Mesendoderm (in vitro differentiated cells): ENCODE measurements around the gene TRMT61A.

ENCODE experiments used
- DNase-seq: peaks from one replicate; pipeline ENCODE4 v3.0.0; 2013
- H2AK5ac ChIP-seq: 2 replicates; pipeline ENCODE4 v1.6.1; 2013; ENCODE audit warnings: low read length, inconsistent platforms
- H2BK120ac ChIP-seq: 2 replicates; pipeline ENCODE4 v1.6.1; 2013; ENCODE audit warnings: low read depth, mild to moderate bottlenecking, low read length, moderate library complexity, mixed read lengths
- H2BK15ac ChIP-seq: replicated peaks from 2 replicates; pipeline ENCODE4 v1.6.1; 2013; ENCODE audit warnings: low read depth, mild to moderate bottlenecking, moderate library complexity
- H2BK5ac ChIP-seq: 2 replicates; pipeline ENCODE4 v1.6.1; 2013; ENCODE audit warnings: low read length, inconsistent platforms
- H3K18ac ChIP-seq: 2 replicates; pipeline ENCODE4 v1.6.1; 2013; ENCODE audit warnings: mild to moderate bottlenecking, low read length, mixed read lengths
- H3K23ac ChIP-seq: one replicate; pipeline ENCODE4 v1.6.1; 2013; ENCODE audit warnings: low read length
- H3K27ac ChIP-seq: 2 replicates; pipeline ENCODE4 v1.5.1; 2013; ENCODE audit warnings: low read depth, mild to moderate bottlenecking, inconsistent platforms, low read length, moderate library complexity
- H3K27me3 ChIP-seq: 2 replicates; pipeline ENCODE4 v1.6.1; 2013; ENCODE audit warnings: low read length, control low read depth, mild to moderate bottlenecking, inconsistent platforms; ENCODE audit not compliant: insufficient read depth, poor library complexity
- H3K36me3 ChIP-seq: 2 replicates; pipeline ENCODE4 v1.6.1; 2013; ENCODE audit warnings: low read length, inconsistent platforms; ENCODE audit not compliant: control insufficient read depth, insufficient read depth
- H3K4ac ChIP-seq: one replicate; pipeline ENCODE4 v1.6.1; 2013; ENCODE audit warnings: low read depth, mild to moderate bottlenecking, low read length, moderate library complexity
- H3K4me1 ChIP-seq: 2 replicates; pipeline ENCODE4 v1.6.1; 2013; ENCODE audit warnings: low read depth, low read length, inconsistent platforms; ENCODE audit not compliant: control insufficient read depth
- H3K4me2 ChIP-seq: 2 replicates; pipeline ENCODE4 v1.6.1; 2013; ENCODE audit warnings: low read length
- H3K4me3 ChIP-seq: 2 replicates; pipeline ENCODE4 v1.5.1; 2013; ENCODE audit warnings: mild to moderate bottlenecking, low read length
- H3K56ac ChIP-seq: one replicate; pipeline ENCODE4 v1.6.1; 2013; ENCODE audit warnings: low read length
- H3K79me1 ChIP-seq: 2 replicates; pipeline ENCODE4 v1.6.1; 2013; ENCODE audit warnings: low read length, inconsistent platforms
- H3K79me2 ChIP-seq: 2 replicates; pipeline ENCODE4 v1.6.1; 2013; ENCODE audit warnings: mild to moderate bottlenecking, low read length; ENCODE audit not compliant: control insufficient read depth, insufficient read depth
- H3K9ac ChIP-seq: 2 replicates; pipeline ENCODE4 v1.6.1; 2013; ENCODE audit warnings: low read length, inconsistent platforms
- H4K5ac ChIP-seq: one replicate; pipeline ENCODE4 v1.6.1; 2013; ENCODE audit warnings: low read length
- H4K8ac ChIP-seq: one replicate; pipeline ENCODE4 v1.6.1; 2013; ENCODE audit warnings: low read depth, mild to moderate bottlenecking, control low read depth, low read length, moderate library complexity
- WGBS: extraction: QIAGEN DNeasy Blood & Tissue Kit; methylation state at CpG from one replicate; pipeline ENCODE4 v1.1.7; 2013; ENCODE audit warnings: low lambda C conversion rate, missing lambda C conversion rate; ENCODE audit not compliant: insufficient coverage; ENCODE audit errors: extremely low coverage; 5-methylcytosine and 5-hydroxymethylcytosine counted together

The TRMT61A gene

GRCh38 chr14:103562429-103563225 is 33.6 kb downstream of the TRMT61A start, which contains the start of the genes BAG5 and COA8:
Gene BAG5 (minus strand): TSS chr14:103562657. CDS start chr14:103561164, 1,493 bp downstream.
Gene COA8 (plus strand): TSS chr14:103562960. CDS start chr14:103563002, 42 bp downstream.
- Histone ChIP-seq H4K5ac (no peak within 1 kb of the TSS), H3K27ac (peak within 1 kb of the TSS; percentile 87), H3K4me2 (peak within 1 kb of the TSS; percentile 99), H2AK5ac (no peak within 1 kb of the TSS), H3K79me2 (peaks cover 61% of the 10 kb centered on the region), H4K8ac (no peak within 1 kb of the TSS), H3K36me3 (peaks cover 9% of the 10 kb centered on the region), H3K9ac (peak within 1 kb of the TSS; percentile 97), H3K23ac (no peak within 1 kb of the TSS), H2BK120ac (no peak within 1 kb of the TSS), H3K4me1 (no peaks in the 10 kb centered on the region), H3K4ac (no peak within 1 kb of the TSS), H2BK5ac (no peak within 1 kb of the TSS), H3K4me3 (peak within 1 kb of the TSS; percentile 97), H3K18ac (peak within 1 kb of the TSS; percentile 52), H3K27me3 (no peaks in the 10 kb centered on the region), H3K56ac (peak within 1 kb of the TSS; percentile 98), H2BK15ac (no peak within 1 kb of the TSS), H3K79me1 (peaks cover 25% of the 10 kb centered on the region)
- no CpG with 5 or more reads among the region's 109 CpGs for WGBS
- DNase-seq, result peak; percentile 90

GRCh38 chr14:103563226-103563620 is 34.2 kb downstream of the TRMT61A start:
- Histone ChIP-seq H3K4me1 (no peaks in the 10 kb centered on the region), H2BK120ac (no peak overlapping the region), H3K56ac (peak overlapping the region; percentile 98), H3K23ac (no peak overlapping the region), H3K4me3 (peak overlapping the region; percentile 97), H3K18ac (no peak overlapping the region), H2BK15ac (no peak overlapping the region), H3K27ac (no peak overlapping the region), H2AK5ac (no peak overlapping the region), H3K4me2 (peak overlapping the region; percentile 99), H3K79me1 (peaks cover 29% of the 10 kb centered on the region), H4K8ac (no peak overlapping the region), H3K36me3 (peaks cover 9% of the 10 kb centered on the region), H3K27me3 (no peaks in the 10 kb centered on the region), H3K4ac (no peak overlapping the region), H3K9ac (peak overlapping the region; percentile 91), H4K5ac (no peak overlapping the region), H3K79me2 (peaks cover 66% of the 10 kb centered on the region), H2BK5ac (no peak overlapping the region)
- DNase-seq, result no peak
- no CpG with 5 or more reads among the region's 22 CpGs for WGBS

- H3K9ac ChIP-seq, result peak overlapping the region; percentile 91
- peak overlapping the region; percentile 99 for H3K4me2 ChIP-seq
- peaks cover 2% of the 10 kb centered on the region for H3K4me1 ChIP-seq
- peaks cover 6% of the 10 kb centered on the region for H3K36me3 ChIP-seq
- WGBS, result no CpG with 5 or more reads among the region's 21 CpGs
- H3K4ac ChIP-seq, result no peak overlapping the region
- no peak for DNase-seq
- H3K27me3 ChIP-seq, result no peaks in the 10 kb centered on the region
- peak overlapping the region; percentile 98 for H3K56ac ChIP-seq
- no peak overlapping the region for H3K4me3 ChIP-seq
- no peak overlapping the region for H2BK15ac ChIP-seq
- no peak overlapping the region for H4K8ac ChIP-seq
- H3K79me1 ChIP-seq, result peaks cover 23% of the 10 kb centered on the region
- H3K79me2 ChIP-seq, result peaks cover 61% of the 10 kb centered on the region
- no peak overlapping the region for H4K5ac ChIP-seq
- H2BK120ac ChIP-seq, result no peak overlapping the region
- H2BK5ac ChIP-seq, result no peak overlapping the region
- H3K23ac ChIP-seq, result no peak overlapping the region
- H3K18ac ChIP-seq, result no peak overlapping the region
- H2AK5ac ChIP-seq, result no peak overlapping the region
- no peak overlapping the region for H3K27ac ChIP-seq
Measured at GRCh38 chr14:103563844-103564505, 35.0 kb downstream of the TRMT61A start.

- no peak overlapping the region for H3K18ac ChIP-seq
- H2BK5ac ChIP-seq, result no peak overlapping the region
- peak overlapping the region; percentile 38 for H3K9ac ChIP-seq
- H3K79me2 ChIP-seq, result peaks cover 26% of the 10 kb centered on the region
- H3K36me3 ChIP-seq, result peaks cover 1% of the 10 kb centered on the region
- no peak overlapping the region for H2BK15ac ChIP-seq
- WGBS, result no CpG with 5 or more reads among the region's 8 CpGs
- no peak overlapping the region for H3K27ac ChIP-seq
- peak overlapping the region; percentile 49 for H3K56ac ChIP-seq
- no peak overlapping the region for H4K5ac ChIP-seq
- peak overlapping the region; percentile 20 for H3K4me2 ChIP-seq
- H2AK5ac ChIP-seq, result no peak overlapping the region
- H3K79me1 ChIP-seq, result peaks cover 10% of the 10 kb centered on the region
- H2BK120ac ChIP-seq, result no peak overlapping the region
- no peak overlapping the region for H3K23ac ChIP-seq
- no peak overlapping the region for H3K4ac ChIP-seq
- H3K4me1 ChIP-seq, result peaks cover 6% of the 10 kb centered on the region
- H3K27me3 ChIP-seq, result no peaks in the 10 kb centered on the region
- H3K4me3 ChIP-seq, result no peak overlapping the region
- peak; percentile 84 for DNase-seq
- no peak overlapping the region for H4K8ac ChIP-seq
Measured at GRCh38 chr14:103568952-103569351, 40.0 kb downstream of the TRMT61A start.

GRCh38 chr14:103569408-103569807 is 40.4 kb downstream of the TRMT61A start:
- Histone ChIP-seq H2BK120ac (no peak overlapping the region), H3K27me3 (no peaks in the 10 kb centered on the region), H4K5ac (no peak overlapping the region), H3K27ac (peak overlapping the region; percentile 82), H3K4me3 (no peak overlapping the region), H3K79me2 (peaks cover 22% of the 10 kb centered on the region), H4K8ac (no peak overlapping the region), H2BK15ac (no peak overlapping the region), H3K56ac (peak overlapping the region; percentile 34), H3K4ac (no peak overlapping the region), H3K23ac (no peak overlapping the region), H2BK5ac (no peak overlapping the region), H2AK5ac (no peak overlapping the region), H3K4me1 (peaks cover 6% of the 10 kb centered on the region), H3K9ac (no peak overlapping the region), H3K79me1 (peaks cover 10% of the 10 kb centered on the region), H3K4me2 (no peak overlapping the region), H3K18ac (no peak overlapping the region), H3K36me3 (peaks cover 1% of the 10 kb centered on the region)
- WGBS, result no CpG with 5 or more reads among the region's 11 CpGs
- DNase-seq, result no peak
